HFF-Myc (cell line): Measurements from ENCODE around the gene OR51B5.
"Not testable (repeated sequence)": the region's sequence is repeated elsewhere in the genome, so short reads cannot be mapped to it uniquely, and the experiment has no call there.

ENCODE experiments used
- DNase-seq: peaks from one replicate; pipeline ENCODE4 v3.0.0-alpha.2; 2011; ENCODE audit warnings: low read depth; ENCODE audit errors: extremely low read depth
- H3K4me3 ChIP-seq: replicated peaks from 2 replicates; pipeline ENCODE4 v1.5.1; 2011; ENCODE audit warnings: low read depth, mild to moderate bottlenecking, control low read depth, low read length
- CTCF ChIP-seq: IDR thresholded peaks from 2 replicates; pipeline ENCODE4 v1.5.1; 2012; ENCODE audit warnings: mild to moderate bottlenecking, low read depth, low read length, control low read depth; ENCODE audit errors: missing control alignments

OR51B5 gene

GRCh38 chr11:5303626-5304025 lies 39.7 kb downstream of the OR51B5 start:
- no peak for TF ChIP-seq CTCF
- no peak overlapping the region for H3K4me3 ChIP-seq
- no peak for DNase-seq

GRCh38 chr11:5301846-5302245 lies 41.5 kb downstream of the OR51B5 start, which contains the start of gene OR51B4:
OR51B4 (minus strand) TSS chr11:5301946; CDS start chr11:5301946, 0 bp downstream.
- no peak within 1 kb of the TSS for H3K4me3 ChIP-seq
- no peak for TF ChIP-seq CTCF
- no peak for DNase-seq

GRCh38 chr11:5300251-5300650 lies 43.1 kb downstream of the OR51B5 start:
- no peak overlapping the region for H3K4me3 ChIP-seq
- no peak for TF ChIP-seq CTCF
- DNase-seq: no peak

- H3K4me3 ChIP-seq: no peak overlapping the region
- no peak for TF ChIP-seq CTCF
- DNase-seq: no peak
Measured at GRCh38 chr11:5298451-5298850, 44.9 kb downstream of the OR51B5 start.

GRCh38 chr11:5297721-5298323 lies 45.5 kb downstream of the OR51B5 start:
- no peak for DNase-seq
- no peak for TF ChIP-seq CTCF

GRCh38 chr11:5294342-5294995 lies 48.9 kb downstream of the OR51B5 start:
- DNase-seq: not testable (repeated sequence)

More at GRCh38 chr11:5297721-5298323, 45.5 kb downstream of the OR51B5 start:
- no peak overlapping the region for H3K4me3 ChIP-seq

GRCh38 chr11:5293028-5293427 lies 50.3 kb downstream of the OR51B5 start:
- TF ChIP-seq CTCF: no peak
- no peak for DNase-seq
- H3K4me3 ChIP-seq: no peak overlapping the region

More at GRCh38 chr11:5294342-5294995, 48.9 kb downstream of the OR51B5 start:
- H3K4me3 ChIP-seq: not testable (repeated sequence)
